ENCODE results near the gene NUDT22.

NUDT22 gene

DNA sequence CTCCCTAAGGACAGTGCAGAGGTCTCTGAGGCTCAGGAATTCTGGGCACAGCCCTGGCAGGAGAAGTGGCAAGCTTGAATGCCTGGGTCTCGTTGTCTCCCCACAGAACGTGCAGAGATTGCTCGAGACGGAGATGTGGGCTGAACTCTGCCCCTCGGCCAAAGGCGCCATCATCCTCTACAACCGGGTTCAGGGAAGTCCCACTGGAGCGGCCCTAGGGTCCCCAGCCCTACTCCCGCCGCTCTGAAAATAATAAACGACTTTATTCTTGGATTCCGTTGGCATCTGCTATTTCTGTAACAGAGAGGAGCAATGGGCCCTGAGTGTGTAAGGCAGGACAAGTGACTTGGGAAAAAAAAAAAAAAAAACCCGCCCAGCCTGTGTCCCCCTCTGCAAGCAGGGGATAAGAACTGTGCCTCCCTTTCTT is 3.7 kb downstream of the NUDT22 start:
- DNase-seq: no peak

DNA sequence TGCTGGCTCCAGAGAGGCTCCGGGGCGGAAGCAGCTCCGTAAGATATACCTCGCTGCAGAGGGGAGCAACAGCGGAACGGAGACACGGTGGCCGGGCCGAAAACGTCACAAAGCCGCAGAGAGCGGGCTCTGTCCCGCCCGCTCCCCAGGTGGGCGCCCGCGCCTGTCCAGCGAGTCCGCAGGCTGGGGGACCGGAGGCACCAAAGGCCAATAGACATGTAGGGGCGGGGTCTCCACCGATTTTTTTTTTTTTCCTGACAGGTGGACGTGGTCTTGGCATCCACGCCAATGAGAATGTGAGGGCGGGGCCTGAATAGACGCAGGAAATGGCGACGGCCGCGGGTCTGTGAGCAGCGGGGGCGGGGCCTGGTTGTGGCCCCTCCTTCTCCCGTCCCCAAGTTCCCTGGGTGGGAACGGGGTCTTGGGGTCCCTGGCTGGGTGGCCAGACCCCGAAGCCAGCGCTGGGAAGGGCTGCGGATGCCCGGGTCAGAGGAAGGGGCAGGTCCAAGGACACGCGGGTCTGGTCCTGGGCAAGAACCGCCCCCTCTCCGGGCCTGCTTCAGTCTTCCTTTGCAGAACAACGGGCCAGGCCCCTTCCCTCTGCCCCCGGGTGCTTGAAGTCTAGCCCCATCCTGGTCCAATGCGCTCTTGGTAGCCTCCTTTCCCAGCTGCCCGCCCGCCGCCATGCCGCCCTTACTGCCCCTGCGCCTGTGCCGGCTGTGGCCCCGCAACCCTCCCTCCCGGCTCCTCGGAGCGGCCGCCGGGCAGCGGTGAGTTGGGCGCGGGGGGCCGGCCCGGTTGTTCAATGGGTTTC is 4.3 kb downstream of the NUDT22 start, which contains the start of gene DNAJC4:
Gene DNAJC4 (plus strand): TSS at position 378 of the 814 bp plus-strand sequence. CDS start 307 bp downstream, at position 685.
- DNase-seq: peak; percentile 87

DNA sequence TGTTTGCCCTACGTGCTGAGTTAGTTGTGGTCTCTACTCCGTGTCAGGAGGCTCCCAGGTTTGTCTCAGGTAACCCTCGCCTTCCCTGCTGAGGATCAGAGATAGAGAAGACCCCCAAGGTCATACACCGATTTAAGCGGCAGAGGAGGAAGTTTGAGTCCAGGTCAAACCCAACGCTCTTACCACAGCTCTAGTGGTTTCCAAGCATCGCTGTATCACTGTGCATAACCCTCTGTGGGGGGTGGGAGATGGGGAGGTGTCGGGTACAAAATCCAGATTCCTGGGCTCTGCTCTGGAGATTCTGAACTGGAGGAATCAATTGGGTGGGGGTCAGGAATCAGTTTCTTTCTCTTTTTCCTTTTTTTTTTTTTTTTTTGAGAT is 4.9 kb downstream of the NUDT22 start:
- peak; percentile 22 for DNase-seq

DNA sequence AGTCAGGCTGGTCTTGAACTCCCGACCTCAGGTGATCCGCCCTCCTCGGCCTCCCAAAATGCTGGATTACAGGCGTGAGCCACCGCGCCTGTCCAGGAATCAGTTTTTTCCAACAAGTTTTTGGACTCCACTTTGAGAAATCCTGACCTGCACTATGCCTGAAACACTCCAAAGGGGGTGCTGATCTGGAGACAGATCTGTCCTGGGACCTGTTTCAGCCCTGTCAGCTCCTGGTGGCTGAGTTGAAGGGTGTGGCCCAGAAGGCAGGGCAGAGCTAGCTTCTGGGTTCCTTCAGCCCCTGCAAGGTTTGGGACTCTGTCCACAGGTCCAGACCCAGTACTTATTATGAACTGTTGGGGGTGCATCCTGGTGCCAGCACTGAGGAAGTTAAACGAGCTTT is 5.5 kb downstream of the NUDT22 start:
- DNase-seq: no peak

DNA sequence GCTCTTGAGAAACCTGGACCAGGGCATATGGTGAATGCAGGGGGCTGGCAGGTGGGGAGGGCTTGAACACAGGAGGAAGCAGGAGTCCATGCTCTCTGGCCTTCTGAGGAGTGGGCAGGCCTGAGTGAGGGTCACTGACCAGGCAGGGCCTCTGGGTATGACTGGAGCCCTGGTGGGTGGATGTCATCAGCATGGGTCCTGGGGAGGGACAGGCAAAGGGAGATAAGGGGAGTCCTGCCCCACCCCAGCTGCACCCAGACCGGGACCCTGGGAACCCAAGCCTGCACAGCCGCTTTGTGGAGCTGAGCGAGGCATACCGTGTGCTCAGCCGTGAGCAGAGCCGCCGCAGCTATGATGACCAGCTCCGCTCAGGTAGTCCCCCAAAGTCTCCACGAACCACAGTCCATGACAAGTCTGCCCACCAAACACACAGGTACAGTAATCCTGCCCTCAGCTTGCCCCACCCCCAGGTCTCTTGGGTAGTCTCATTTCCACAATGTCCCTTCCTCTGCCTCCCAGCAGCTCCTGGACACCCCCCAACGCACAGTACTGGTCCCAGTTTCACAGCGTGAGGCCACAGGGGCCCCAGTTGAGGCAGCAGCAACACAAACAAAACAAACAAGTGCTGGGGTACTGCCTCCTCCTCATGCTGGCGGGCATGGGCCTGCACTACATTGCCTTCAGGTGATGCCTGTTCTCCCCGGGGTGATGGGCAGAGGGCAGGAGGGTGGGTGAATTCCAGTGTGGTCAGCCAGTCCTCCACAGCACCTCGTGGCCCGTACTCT is 6.3 kb downstream of the NUDT22 start:
- DNase-seq: no peak

DNA sequence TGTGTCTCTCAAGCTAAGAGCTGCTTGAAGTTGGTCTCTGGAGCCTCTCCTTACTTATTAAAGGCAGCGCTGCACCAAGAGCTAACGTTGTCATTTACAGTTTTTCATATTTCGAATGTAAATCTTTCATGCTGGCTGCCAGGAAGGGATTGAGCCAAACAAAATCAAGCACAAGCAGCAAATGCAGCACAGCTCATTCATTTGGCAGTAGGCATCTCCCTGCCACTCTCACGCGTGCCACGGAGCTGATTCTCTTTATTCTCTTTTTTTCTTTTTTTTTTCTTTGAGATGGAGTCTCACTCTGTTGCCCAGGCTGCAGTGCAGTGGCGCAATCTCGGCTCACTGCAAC is 6.9 kb downstream of the NUDT22 start:
- no peak for DNase-seq

DNA sequence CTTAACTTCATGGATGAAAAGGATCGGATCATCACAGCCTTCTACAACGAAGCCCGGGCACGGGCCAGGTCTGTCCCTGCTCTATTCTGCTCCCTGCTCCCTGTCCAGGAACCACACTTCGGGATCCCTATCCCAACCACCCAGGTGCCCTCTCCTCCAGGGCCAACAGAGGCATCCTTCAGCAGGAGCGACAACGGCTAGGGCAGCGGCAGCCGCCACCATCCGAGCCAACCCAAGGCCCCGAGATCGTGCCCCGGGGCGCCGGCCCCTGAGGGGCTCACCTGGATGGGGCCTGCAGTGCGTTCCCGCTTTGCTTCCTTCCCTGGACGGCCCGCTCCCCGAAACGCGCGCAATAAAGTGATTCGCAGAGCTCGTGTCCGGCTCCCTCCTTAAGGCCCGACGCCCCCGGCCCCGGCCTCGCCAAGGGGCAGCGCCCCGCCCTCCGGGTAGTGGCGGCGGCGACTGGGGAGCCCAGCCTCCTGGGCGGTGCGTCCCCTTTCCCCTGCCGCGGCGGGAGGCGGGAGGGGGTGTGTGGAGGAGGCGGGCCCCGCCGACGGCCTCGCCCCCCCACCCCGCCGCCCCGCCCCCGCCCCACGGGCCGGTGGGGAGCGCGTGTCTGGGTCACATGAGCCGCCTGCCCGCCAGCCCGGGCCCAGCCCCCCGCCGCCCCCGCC is 8.0 kb downstream of the NUDT22 start, which contains the start of gene VEGFB:
Gene VEGFB (plus strand): TSS at position 672 of the 674 bp plus-strand sequence. CDS start 250 bp downstream, outside the sequence.
- peak; percentile 34 for DNase-seq

DNA sequence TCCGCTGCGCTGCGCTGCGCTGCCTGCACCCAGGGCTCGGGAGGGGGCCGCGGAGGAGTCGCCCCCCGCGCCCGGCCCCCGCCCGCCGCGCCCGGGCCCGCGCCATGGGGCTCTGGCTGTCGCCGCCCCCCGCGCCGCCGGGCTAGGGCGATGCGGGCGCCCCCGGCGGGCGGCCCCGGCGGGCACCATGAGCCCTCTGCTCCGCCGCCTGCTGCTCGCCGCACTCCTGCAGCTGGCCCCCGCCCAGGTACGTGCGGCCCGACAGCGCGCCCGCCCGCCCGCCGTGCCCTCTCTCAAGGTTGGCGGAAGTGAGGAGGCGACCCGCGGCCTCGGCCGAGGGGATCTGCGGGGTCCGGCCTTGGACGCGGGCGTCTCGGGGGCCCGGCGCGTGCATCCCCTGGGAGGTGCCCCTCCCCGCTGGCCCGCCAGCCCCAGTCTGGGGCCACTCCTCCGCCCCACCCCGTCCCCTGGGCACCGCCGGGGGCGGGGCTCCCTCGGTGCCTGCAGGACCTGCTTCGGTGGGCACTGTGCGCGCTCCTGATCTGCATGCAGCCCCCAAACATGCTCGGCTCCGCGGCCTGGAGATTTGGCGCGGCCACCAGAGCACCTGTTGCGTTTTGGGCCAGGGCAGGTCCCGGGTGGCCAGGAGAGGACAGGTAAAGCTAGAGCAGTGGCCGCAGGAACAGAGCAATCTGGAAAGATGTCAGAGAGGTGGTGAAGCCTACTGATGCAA is 8.7 kb downstream of the NUDT22 start:
- no peak for DNase-seq

DNA sequence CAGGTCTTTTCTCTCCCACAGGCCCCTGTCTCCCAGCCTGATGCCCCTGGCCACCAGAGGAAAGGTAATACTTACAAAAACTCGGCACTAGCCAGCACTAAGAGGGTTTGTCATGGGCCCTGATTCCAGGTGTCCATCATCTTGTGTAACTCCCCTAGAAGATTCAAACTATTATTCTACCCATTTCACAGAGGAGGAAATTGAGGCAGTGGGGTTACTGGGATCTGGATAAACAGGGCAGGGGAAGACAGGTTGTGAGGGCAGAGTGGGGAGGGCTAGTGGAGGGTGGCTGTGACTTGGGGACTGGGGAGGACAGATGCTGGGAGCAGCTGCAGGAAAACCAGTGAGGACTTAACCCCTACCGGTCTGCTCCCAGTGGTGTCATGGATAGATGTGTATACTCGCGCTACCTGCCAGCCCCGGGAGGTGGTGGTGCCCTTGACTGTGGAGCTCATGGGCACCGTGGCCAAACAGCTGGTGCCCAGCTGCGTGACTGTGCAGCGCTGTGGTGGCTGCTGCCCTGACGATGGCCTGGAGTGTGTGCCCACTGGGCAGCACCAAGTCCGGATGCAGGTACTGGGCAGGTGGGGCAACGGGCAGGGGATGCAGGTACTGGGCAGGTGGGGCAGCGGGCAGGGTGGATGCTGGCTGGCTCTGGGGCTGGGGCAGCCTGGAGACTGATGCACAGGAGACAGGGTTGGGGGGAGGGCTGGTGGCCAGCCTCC is 9.5 kb downstream of the NUDT22 start:
- DNase-seq: no peak

DNA sequence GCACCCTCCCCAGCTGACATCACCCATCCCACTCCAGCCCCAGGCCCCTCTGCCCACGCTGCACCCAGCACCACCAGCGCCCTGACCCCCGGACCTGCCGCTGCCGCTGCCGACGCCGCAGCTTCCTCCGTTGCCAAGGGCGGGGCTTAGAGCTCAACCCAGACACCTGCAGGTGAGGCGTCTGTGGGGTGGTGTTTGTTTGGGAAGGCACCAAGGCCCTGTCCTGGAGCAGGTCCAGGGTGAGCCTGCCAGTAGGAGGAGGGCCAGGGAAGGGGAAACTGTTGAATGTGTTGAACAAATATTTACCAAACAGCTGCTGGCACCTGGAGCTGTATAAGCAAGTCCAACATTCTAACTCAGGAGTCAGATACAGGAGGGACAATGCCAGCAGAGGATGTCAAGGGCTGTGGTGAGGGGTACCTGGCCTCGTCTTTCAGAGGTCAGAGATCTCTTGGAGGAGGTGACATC is 11.4 kb downstream of the NUDT22 start:
- DNase-seq: no peak

DNA sequence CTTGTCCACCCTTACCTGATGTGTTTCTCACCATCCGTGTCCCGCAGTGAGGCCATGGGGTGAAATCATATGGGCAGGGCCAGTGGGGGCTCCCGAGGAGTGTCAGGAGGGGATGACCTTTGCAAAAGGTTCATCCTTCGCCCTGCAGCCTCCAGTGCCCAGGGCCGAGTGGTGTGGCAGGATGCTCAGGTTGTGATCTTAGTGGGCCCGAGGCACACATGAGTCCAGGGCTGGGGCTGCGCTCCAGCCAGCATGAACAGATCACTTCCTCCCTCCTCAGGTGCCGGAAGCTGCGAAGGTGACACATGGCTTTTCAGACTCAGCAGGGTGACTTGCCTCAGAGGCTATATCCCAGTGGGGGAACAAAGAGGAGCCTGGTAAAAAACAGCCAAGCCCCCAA is 12.0 kb downstream of the NUDT22 start:
- no peak for DNase-seq

DNA sequence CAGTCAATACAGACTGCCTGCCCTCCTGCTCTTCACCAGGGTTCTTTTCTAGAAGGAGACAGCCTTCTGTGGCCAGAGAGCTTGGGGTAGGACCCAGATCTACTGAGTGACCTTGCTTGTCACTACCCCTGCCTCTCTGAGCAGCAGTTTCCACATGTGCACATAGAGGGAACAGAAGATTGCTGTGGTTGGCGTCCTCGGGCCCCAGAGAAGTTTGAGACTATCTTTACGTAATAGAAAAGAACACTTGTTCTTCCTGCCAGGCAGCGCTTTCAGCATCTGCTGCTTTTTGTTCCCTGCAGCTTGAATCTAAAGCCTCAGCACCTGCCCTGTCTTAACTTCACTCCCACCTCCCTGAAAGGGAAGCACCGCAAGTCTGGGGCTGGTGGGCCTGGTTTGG is 12.9 kb downstream of the NUDT22 start:
- DNase-seq: no peak

DNA sequence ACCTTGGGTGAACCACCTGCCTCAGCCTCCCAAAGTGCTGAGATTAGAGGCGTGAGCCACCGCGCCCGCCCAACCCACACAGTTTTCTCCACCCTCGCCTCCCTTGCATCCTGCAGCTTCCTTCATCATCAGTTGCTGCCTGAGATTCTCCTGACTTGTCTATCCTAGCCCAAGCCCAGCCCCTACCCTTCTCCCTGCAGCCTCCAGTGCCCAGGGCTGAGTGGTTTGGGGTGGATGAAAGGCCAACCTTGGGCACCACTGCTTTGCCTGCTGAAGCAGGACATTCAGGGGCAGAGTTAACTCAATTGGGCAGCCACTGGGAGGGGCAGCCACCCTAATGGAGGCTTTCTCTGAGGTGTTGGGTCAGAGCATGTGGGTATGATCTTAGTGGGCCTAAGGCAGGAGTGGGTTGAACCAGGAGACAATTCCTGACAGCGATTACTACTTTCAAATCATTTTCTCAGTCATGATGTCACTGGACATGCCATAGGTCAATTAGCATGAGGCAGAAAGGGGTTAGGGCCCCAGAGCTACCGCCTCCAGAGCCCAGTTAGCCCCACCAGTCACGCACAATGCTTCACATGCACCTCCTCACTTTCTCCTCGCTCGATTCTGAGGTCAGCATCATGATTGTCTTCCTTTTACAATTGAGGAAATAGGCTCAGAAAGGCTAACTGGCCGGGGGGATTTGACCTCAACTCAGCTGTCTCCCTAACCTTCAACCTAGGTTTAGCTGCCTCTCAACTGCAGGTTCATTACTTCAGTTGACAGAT is 13.8 kb downstream of the NUDT22 start:
- DNase-seq: no peak

DNA sequence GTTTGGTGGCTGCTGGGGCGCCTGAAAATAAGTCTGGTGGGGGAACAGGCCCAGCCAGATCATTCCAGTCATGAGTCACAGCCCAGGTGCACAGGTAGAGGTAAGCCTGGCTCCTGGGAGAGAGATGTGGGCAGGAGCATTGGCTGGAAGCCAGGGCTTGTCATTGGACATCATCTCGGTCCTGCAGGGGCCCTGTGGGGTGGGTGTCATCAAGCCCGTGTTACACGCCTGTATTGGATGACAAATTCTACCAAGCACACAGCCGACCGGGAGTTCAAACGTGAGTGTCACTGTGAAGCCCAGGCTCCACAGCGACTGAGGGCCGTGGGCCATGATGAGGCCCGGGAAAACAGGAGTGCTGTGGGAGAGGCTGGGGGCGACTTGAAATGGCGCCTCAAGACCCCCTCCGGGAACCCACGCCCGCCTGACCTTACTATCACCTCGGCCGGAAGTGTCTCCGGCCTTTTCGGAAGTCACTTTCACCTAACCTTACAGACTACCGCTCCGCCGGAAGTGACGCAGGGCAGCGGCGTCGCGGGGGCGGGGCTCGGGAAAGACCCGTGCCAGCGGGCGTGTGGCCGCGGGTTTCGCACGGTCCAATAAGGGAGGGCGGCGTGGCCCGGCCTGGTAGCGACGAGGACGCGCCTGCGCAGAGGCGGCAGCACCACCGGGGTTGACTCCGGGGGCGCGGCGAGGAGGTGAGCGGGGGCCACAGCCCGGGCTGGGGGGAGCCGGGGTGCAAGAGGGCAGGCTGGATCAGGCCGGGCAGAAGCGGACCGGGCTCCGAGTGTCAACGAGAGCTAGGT is 14.6 kb downstream of the NUDT22 start, which contains the start of gene FKBP2:
Gene FKBP2 (plus strand): TSS at position 661 of the 806 bp plus-strand sequence. CDS start 1,293 bp downstream, outside the sequence.
- peak; percentile 96 for DNase-seq

DNA sequence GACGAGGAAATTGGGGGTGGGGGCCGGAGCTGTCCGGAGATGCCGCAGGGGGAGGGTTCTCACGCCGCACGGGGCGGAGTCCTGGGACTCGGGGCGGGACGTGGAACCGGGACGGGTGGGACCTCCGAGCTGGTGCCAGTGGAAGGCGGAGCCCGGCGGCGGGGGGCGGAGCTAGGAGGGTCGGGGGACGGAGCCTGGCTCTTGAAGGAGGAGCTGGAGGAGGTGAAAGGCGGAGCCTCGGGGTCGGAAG is 15.1 kb downstream of the NUDT22 start:
- DNase-seq: peak; percentile 100

DNA sequence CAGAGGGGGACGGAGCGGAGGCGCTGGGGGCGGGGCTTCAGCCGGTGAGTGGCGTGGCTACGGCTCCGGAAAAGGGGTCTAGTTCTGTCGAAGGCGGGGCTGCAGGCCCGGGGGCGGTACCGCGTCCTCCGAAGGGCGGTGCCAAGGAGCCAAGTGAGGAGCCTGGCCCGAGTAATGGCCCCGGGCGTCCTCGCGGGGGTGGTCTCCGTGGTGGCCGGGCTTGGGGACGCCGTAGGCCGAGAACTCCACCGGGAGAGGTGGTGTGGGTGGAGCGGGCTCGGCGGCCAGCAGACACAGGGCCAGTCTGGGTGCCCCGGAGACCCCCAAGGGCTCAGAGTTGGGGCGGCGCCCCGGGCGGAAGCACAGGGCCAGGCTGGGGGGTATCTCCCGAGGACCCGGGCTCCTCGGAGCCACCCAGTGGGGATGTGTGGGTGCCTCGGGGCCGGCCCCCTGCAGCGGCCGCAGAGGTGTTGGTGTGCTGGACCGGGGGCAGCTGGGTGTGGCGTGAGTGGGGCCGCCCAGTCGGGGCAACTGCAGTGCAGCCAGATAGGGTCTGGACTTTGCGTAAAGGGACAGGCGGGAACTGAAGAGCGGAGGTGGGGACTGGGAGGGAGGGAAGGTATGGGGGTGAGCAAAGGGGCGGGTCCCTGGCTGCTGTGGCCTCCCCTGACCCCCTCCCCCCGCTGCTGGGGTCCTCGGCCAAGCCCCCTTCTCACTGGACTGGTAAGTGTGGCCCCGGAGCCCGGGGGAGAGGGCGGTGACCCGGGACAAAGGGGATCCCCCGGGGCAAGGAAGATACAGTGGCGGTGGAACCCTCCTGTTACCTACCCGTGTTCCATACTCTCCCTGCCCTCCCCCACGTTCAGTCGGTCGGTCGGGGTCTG is 15.7 kb downstream of the NUDT22 start:
- no peak for DNase-seq

DNA sequence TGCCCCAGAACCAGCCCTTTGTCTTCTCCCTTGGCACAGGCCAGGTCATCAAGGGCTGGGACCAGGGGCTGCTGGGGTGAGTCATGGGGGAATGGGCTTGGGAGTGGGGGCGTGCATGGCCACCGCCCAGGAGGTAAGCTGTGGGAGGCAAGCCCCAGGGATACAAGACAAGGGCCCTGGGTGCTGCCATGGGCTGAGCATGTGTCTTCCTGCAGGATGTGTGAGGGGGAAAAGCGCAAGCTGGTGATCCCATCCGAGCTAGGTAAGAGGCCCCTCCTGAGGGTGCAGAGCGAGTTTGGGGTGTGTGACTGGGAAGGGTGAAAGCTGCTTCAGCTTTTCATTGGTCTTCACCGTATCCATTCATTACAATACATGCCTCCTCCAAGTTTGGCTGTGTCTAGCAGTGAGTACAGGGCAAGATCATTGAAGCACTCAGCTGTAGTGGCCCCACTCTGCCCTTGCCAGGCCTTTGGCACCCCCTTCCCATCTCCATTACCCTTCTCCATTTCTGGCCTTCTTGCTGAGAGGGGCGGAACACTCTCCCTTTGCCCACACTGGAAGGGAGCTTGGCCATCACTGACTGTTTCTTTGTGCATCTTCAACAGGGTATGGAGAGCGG is 17.3 kb downstream of the NUDT22 start:
- DNase-seq: no peak

DNA sequence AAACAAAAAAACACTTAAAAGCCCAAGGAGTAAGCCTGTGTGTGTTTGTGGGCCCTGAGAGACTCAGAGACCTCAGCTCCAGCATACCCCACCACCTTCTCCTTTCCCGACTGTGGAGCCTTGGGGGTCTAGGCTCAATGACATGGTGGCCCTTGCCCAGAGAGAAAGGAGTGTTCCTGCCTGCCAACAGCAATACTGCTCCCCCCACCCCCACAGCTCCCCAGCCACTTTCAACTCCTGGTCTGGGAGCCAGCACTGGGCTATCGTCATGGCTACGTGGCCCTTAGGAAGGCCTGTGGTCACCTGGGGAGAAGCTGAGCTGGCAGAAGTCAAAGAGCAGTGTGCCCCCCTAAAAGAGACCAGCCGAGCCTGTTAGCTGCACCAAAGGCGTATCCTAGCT is 18.0 kb downstream of the NUDT22 start:
- DNase-seq: no peak

DNA sequence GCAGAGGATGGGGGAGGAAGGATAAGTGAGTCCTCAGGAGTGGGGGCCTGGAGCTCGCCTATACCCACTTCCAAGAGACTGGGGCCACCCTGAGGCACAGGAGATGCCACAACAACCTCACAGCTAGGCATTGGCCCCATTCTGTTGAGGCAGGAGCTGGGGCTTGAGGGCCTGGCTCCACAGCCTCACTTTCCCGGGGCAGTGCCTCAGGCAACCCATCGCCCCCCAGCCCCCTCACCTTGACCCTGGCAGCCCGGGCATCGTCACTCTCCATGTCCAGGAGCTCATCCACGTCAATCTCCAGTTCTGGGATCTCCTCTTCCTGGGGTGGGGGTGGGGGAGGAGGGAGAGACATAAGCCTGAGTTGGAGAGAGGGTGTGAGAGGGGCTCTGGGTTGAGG is 18.9 kb downstream of the NUDT22 start:
- no peak for DNase-seq

Measured in GDM1 (cell line).